Measurements from ENCODE around the gene GPANK1. TPM values are rescaled to one million over a fixed set of nuclear protein-coding genes. Genes with fewer than 3 reads are reported as not detected.

The GPANK1 gene
- total RNA-seq, 1 donor from 2014 or later: 21.0 TPM

DNA sequence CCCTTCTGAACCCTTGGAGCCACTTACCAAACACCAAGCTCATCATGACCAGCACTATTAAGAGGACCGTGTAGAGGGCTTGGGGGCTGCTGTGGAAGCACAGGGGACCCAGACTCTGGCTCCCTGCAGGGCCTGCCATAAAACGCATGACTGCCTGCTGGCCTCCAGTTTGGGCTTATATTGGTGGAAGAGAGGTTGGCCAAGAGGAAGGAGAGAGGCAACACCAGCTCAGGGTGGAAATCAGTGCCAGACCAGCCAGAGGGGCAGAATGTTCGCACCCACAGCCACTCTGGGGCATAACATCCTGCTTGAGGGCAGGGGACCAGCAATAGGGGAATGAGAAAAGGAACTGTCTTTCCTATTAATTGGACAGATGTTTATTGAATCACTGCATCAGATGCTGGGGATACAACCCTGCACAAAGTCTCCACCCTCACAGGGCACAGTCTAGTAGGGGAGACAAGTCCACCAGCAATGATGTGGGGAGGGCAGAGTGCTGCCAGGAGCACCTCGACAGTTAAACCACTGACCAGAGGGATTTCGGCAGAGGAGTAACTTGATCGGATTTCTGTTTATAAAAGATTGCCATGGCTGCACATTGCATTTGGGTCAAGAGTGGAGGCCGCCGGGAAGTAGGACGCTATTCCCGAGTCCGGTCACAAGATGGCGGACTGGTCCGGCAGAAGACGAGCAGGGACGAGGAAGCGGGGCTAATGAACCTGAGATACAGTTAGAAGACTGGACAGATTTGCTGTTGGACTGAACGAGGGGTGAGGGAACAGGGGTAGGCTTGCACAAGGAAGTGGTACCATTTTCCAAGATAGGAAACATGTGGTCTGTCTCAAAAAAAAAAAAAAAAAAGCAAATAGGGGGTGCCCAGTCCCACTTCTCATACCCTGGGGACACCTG is 15.7 kb upstream of the GPANK1 start, which contains the start of gene LY6G5C:
Gene LY6G5C (minus strand): TSS at position 842 of the 909 bp plus-strand sequence. CDS start 694 bp downstream, at position 148.
- peaks cover 7% of the 10 kb centered on the region for H3K4me1 ChIP-seq
- peak within 1 kb of the TSS; percentile 52 for H3K4me3 ChIP-seq
- peak; percentile 85 for DNase-seq (ENCODE audit: low spot score)
- Mint-ChIP-seq H3K4me1 (peaks cover 27% of the 10 kb centered on the region), H3K9me3 (no peaks in the 10 kb centered on the region), H3K27ac (peak within 1 kb of the TSS; percentile 88), H3K4me3 (peak within 1 kb of the TSS; percentile 83), H3K27me3 (ENCODE audit: insufficient read depth, low read depth) (peaks cover 15% of the 10 kb centered on the region), H3K36me3 (peaks cover 6% of the 10 kb centered on the region)
- H3K9ac ChIP-seq: no peak within 1 kb of the TSS
- TF ChIP-seq, protein P1, sequence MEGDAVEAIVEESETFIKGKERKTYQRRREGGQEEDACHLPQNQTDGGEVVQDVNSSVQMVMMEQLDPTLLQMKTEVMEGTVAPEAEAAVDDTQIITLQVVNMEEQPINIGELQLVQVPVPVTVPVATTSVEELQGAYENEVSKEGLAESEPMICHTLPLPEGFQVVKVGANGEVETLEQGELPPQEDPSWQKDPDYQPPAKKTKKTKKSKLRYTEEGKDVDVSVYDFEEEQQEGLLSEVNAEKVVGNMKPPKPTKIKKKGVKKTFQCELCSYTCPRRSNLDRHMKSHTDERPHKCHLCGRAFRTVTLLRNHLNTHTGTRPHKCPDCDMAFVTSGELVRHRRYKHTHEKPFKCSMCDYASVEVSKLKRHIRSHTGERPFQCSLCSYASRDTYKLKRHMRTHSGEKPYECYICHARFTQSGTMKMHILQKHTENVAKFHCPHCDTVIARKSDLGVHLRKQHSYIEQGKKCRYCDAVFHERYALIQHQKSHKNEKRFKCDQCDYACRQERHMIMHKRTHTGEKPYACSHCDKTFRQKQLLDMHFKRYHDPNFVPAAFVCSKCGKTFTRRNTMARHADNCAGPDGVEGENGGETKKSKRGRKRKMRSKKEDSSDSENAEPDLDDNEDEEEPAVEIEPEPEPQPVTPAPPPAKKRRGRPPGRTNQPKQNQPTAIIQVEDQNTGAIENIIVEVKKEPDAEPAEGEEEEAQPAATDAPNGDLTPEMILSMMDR (IDR thresholded peaks at IDR 0.05): peak; percentile 65
- no peak for TF ChIP-seq EZH2phosphoT487 (IDR thresholded peaks at IDR 0.05)
- no peaks in the 10 kb centered on the region for H3K79me2 ChIP-seq (ENCODE audit: low read depth)
- no peak within 1 kb of the TSS for H3K27ac ChIP-seq
- peaks cover 21% of the 10 kb centered on the region for H3K27me3 ChIP-seq
- peaks cover 41% of the 10 kb centered on the region for H3F3A ChIP-seq (ENCODE audit: low read depth)
- H3K4me2 ChIP-seq: peak within 1 kb of the TSS; percentile 88
- H3K36me3 ChIP-seq: no peaks in the 10 kb centered on the region
- H3K9me3 ChIP-seq (ENCODE audit: low read depth): no peaks in the 10 kb centered on the region
- H4K20me1 ChIP-seq (ENCODE audit: low read depth): peaks cover 5% of the 10 kb centered on the region
- H2AFZ ChIP-seq (replicated peaks): peak within 1 kb of the TSS; percentile 78

- Mint-ChIP-seq H3K27ac (no peak overlapping the region), H3K27me3 (ENCODE audit: insufficient read depth, low read depth) (peaks cover 14% of the 10 kb centered on the region), H3K4me1 (peaks cover 18% of the 10 kb centered on the region), H3K9me3 (no peaks in the 10 kb centered on the region), H3K4me3 (no peak overlapping the region), H3K36me3 (peaks cover 2% of the 10 kb centered on the region)
- no peaks in the 10 kb centered on the region for H3K9me3 ChIP-seq (ENCODE audit: low read depth)
- H3K27ac ChIP-seq: no peak overlapping the region
- peaks cover 22% of the 10 kb centered on the region for H3F3A ChIP-seq (ENCODE audit: low read depth)
- H3K4me2 ChIP-seq: no peak overlapping the region
- H2AFZ ChIP-seq (replicated peaks): no peak overlapping the region
- H3K9ac ChIP-seq: no peak overlapping the region
- TF ChIP-seq EZH2 (IDR thresholded peaks at IDR 0.05) (no peak), EZH2phosphoT487 (IDR thresholded peaks at IDR 0.05) (no peak)
- TF ChIP-seq, protein P1 (IDR thresholded peaks at IDR 0.05): no peak
- H3K4me1 ChIP-seq: peaks cover 4% of the 10 kb centered on the region
- no peaks in the 10 kb centered on the region for H3K36me3 ChIP-seq
- no peaks in the 10 kb centered on the region for H3K79me2 ChIP-seq (ENCODE audit: low read depth)
- no peak for DNase-seq (ENCODE audit: low spot score)
- H3K4me3 ChIP-seq: no peak overlapping the region
- H4K20me1 ChIP-seq (ENCODE audit: low read depth): no peaks in the 10 kb centered on the region
- peaks cover 21% of the 10 kb centered on the region for H3K27me3 ChIP-seq
These were observed 13.2 kb upstream of the GPANK1 start for GRCh38 chr6:31677955-31678354.

DNA sequence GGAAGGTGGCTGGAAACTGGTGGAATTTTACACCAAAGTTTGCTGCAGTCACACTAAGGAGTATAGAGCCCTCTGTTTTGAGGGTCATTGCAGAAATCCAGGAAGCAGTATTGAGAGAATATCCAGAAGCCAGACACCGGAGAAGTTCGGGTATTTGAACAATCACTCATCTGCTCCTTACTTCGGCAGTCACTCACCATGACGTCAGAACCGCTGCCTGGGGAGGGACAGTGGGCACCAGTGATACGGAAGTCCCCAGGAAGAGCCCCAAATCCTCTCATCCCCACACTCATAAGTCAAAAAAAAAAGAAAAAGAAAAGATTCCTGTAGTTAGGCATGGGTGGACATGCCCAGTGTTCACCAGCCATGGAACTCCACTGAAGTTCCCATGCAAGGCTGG is 12.1 kb upstream of the GPANK1 start:
- no peak overlapping the region for H3K27ac ChIP-seq
- no peaks in the 10 kb centered on the region for H3K79me2 ChIP-seq (ENCODE audit: low read depth)
- no peak overlapping the region for H3K4me3 ChIP-seq
- TF ChIP-seq, protein P1 (IDR thresholded peaks at IDR 0.05): no peak
- no peaks in the 10 kb centered on the region for H3K9me3 Mint-ChIP-seq
- no peak overlapping the region for H3K9ac ChIP-seq
- peaks cover 14% of the 10 kb centered on the region for H3K4me1 Mint-ChIP-seq
- H3K27ac Mint-ChIP-seq: no peak overlapping the region
- H3K27me3 Mint-ChIP-seq (ENCODE audit: insufficient read depth, low read depth): peaks cover 12% of the 10 kb centered on the region
- no peaks in the 10 kb centered on the region for H3K36me3 ChIP-seq
- no peak overlapping the region for H3K4me3 Mint-ChIP-seq
- H3K9me3 ChIP-seq (ENCODE audit: low read depth): no peaks in the 10 kb centered on the region
- H3K4me1 ChIP-seq: peaks cover 4% of the 10 kb centered on the region
- no peak for DNase-seq (ENCODE audit: low spot score)
- H4K20me1 ChIP-seq (ENCODE audit: low read depth): no peaks in the 10 kb centered on the region
- H3K27me3 ChIP-seq: peaks cover 12% of the 10 kb centered on the region
- no peak overlapping the region for H3K4me2 ChIP-seq
- H2AFZ ChIP-seq (replicated peaks): no peak overlapping the region
- peaks cover 11% of the 10 kb centered on the region for H3F3A ChIP-seq (ENCODE audit: low read depth)
- peaks cover 9% of the 10 kb centered on the region for H3K36me3 Mint-ChIP-seq

All from neural progenitor cell (in vitro differentiated cells).